GM21423 (cell line): ENCODE results near the gene ATP5MC2.

ENCODE experiments used
- ATAC-seq: cut with Tn5 transposase; IDR thresholded peaks from one replicate; pipeline ENCODE4 v1.9.1; 2021; ENCODE audit warnings: mild to moderate bottlenecking, moderate library complexity; ENCODE audit not compliant: unreplicated experiment

Gene ATP5MC2

GRCh38 chr12:53616950-53617349, 58.9 kb downstream of the ATP5MC2 start:
- no peak for ATAC-seq
